GM18498 (cell line): Measurements from ENCODE around the gene PRR5.

ENCODE experiments used
- ATAC-seq: cut with Tn5 transposase; IDR thresholded peaks from one replicate; pipeline ENCODE4 v1.9.1; 2021; ENCODE audit warnings: mild to moderate bottlenecking, moderate library complexity; ENCODE audit not compliant: unreplicated experiment

The PRR5 gene

GRCh38 chr22:44711690-44712555 is 9.9 kb downstream of the PRR5 start:
- ATAC-seq = no peak

DNA sequence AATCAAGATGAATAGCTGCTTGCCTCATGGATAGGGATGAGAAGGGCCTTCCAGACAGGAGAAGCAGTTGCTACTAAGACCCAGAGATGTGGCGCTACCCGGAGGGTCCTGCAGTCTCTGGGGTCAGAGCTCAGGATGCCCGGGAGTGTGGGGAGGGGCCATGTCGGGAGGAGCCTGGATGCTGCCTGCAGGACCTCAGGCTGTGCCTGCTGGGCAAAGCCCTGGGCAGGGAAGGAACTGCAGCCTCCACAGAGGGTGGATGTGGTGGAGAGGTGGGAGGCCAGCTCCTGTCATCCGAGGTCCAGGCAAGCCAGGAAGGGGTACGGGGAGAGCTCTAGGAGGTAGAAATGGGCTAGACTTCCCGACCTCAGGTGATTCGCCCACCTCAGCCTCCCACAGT is 11.0 kb downstream of the PRR5 start:
- no peak for ATAC-seq

GRCh38 chr22:44714703-44715350 is 12.8 kb downstream of the PRR5 start:
- ATAC-seq = no peak

DNA sequence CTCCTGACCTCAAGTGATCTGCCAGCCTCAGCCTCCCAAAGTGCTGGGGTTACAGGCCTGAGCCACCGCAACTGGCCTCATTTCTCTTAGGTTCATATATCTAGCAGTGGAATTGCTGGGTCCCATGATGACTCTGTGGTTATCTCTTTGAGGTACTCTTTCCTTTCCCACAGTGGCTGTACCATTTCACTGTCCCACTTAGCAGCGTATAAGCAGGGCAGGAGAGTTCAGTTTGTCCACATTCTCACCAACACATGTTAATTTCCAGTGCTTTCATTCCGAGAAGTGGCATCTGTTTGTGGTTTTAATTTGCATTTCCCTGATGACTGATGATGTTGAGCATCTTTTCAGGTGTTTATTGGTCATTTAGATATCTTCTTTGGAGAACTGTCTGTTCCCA is 16.4 kb downstream of the PRR5 start:
- no peak for ATAC-seq

- no peak for ATAC-seq
Measured at GRCh38 chr22:44719586-44720368, 17.8 kb downstream of the PRR5 start.

DNA sequence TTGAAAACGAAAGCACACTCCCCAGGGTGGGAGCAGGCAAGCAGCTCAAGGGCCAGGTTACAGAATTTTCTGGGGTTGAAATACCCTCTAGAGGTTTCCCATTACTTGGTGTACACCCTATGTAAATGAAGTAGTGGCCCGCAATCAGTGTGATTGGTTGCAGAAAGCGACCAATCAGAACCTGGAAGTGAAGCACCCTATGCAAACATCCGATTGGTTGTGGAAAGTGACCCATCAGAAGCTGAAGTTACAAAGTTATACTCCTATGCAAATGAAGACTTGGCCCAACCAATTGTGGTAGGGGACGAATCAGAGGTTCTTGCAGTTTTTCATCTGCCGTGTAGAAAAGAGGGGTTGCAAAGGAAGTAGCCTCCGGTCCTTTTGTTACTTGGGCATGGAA is 19.2 kb downstream of the PRR5 start:
- ATAC-seq = no peak

DNA sequence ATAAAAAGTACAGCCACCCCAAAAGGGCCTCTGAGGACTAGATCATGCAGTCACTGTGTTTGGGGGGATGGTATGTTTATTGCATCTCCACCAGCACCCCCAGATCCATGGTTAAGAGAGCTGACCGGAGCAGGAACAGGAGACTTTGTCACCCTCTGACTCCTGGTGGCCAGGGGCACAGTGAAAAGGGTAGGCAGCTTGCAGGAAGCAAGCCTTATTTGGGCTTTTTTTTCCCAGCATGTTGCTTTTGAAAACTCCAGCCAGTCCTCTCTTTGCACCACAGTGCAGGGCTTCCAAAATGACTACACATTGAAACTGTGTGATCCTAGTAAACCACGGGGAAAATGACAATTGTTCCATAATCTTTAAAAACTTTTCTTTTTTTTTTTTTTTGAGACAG is 20.6 kb downstream of the PRR5 start:
- ATAC-seq = no peak

- no peak for ATAC-seq
Measured at GRCh38 chr22:44723801-44724200, 21.8 kb downstream of the PRR5 start.

DNA sequence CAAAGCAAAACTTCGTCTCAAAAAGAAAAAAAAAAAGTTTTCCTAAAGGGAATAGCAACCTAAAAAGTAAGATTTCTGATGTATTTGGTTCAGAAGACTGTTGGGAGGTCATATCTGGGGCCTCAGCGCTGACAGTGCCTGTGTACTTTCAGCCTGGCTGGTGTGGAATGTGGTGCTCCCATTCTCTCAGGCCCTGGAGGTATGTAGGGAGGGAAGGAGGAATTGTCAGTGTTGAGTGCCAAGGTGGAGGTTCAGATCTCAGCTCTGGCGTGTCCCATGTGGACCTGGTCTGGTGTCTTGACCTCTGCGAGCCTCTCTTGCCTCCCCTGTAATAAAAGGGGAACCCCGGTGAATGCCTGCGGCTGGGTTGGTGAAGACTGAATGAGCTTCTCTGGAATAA is 22.4 kb downstream of the PRR5 start:
- no peak for ATAC-seq

DNA sequence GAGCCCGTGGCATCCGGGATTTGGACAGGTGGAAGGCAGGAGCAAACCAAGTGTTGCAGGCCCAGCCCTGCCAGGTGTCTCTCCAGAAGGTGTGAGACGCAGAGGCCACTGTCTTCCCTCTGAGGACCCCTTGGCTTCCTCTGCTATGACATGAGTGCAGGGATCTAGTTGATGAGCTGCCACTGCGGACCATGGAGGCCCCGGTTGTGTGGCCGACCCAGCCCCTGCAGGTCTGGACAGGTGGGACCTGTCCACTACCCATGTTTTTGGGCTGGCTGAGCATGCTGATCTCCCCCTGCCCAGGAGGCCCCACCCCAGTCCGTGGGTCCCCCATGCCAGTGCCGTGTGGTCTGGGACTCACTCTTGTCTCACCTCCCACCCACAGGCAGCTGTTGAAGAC is 22.9 kb downstream of the PRR5 start:
- no peak for ATAC-seq

GRCh38 chr22:44726439-44726838 is 24.4 kb downstream of the PRR5 start:
- ATAC-seq = no peak

DNA sequence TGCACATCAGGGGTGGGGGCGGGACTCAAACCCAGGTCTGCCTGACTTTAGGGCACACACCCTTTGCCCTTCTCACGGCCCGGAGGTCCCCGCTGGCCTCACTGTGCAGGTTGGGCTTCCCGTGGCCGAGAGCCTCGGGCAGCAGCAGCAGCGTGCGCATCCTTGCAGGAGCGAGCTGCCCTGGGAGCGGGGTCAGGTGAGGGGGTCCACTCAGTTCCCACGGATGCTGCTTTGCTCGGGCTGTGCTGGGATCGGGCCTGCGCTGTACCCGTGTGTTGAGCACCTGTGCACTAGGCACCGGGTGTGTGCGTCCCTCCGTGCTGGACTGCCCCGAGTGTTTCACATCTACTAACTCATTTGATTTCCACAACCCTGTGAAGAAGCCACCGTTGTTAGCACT is 25.1 kb downstream of the PRR5 start:
- ATAC-seq = no peak

DNA sequence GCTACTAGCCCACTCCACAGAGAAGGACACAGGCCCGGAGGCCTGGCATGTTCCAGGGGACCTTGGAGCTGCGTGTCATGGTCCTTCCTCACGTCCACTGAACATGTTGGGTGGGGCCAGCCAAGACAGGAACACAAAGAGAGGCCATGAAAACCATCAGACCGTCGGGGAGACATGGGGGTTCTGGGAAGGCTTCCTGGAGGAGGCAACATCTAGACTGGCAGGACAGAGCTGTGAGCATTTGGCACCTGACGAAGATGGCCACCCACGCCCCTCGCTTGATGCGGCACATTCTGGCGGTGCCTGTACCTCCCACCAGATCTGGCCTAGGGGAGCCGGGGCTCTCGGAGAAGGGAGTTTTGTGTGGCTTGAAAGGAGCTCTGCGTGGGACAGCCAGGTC is 25.7 kb downstream of the PRR5 start:
- ATAC-seq = no peak

GRCh38 chr22:44728761-44729324 is 26.8 kb downstream of the PRR5 start:
- ATAC-seq = no peak

GRCh38 chr22:44729391-44730021 is 27.5 kb downstream of the PRR5 start:
- no peak for ATAC-seq

GRCh38 chr22:44730022-44730393 is 28.0 kb downstream of the PRR5 start:
- ATAC-seq = no peak

GRCh38 chr22:44730490-44731356 is 28.7 kb downstream of the PRR5 start:
- ATAC-seq = no peak

DNA sequence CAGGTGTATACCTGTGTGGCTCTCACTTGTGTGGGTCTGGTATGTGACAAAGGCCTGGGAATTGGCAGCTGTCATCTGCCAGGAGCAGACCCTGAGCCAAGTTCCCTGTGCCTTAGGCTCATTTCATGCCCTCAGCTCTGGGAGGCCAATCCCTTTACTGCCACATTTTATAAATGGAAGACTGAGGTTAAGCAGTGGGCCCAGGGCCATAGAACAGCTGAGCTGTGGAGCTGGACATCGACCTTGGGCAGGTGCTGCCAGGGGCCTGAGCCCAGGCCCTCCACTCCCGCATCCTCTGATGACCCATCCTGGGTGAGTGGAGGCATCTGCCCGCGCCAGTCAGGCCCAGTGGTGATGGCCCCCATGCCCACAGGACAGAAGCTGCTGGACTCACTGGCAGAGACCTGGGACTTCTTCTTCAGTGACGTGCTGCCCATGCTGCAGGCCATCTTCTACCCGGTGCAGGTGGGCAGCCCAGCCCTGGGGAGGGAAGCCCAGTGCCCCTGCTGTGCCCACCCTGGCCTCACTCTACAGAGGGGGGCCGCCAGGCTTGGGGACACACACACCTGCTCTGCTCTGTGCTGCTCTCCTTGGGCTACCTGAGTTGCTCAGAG is 29.5 kb downstream of the PRR5 start:
- no peak for ATAC-seq

- ATAC-seq = no peak
Measured at GRCh38 chr22:44732017-44732561, 30.1 kb downstream of the PRR5 start.
